SK-N-MC (cell line): ENCODE results near the gene CCM2.

Source experiments
- DNase-seq: peaks from one replicate; pipeline ENCODE4 v3.0.0-alpha.2; 2011; ENCODE audit warnings: low read depth, low spot score
- H3K27ac ChIP-seq: fragments of 200-600 bp; sonication (generic); 2 replicates; pipeline ENCODE4 v1.5.1; 2016; ENCODE audit warnings: mixed run types
- H3K36me3 ChIP-seq: fragments of 200-600 bp; sonication (generic); 2 replicates; pipeline ENCODE4 v1.6.1; 2017; ENCODE audit warnings: antibody characterized with exemption, low read length, mixed read lengths; ENCODE audit not compliant: insufficient read depth
- H3K4me3 ChIP-seq: fragments of 200-600 bp; sonication (generic); 2 replicates; pipeline ENCODE4 v1.5.1; 2016
- H3K9ac ChIP-seq: fragments of 200-600 bp; sonication (generic); 2 replicates; pipeline ENCODE4 v1.8.0; 2017; ENCODE audit warnings: mixed run types, mixed read lengths; ENCODE audit not compliant: insufficient read length
- H3K9me3 ChIP-seq: fragments of 200-600 bp; sonication (generic); 2 replicates; pipeline ENCODE4 v1.6.1; 2017; ENCODE audit warnings: low read depth, mild to moderate bottlenecking, antibody characterized with exemption, low read length, moderate library complexity, mixed read lengths
- EZH2 ChIP-seq: fragments of 200-600 bp; sonication (generic); IDR thresholded peaks from one replicate; pipeline ENCODE4 v1.6.1; 2017; ENCODE audit warnings: antibody characterized with exemption
- FOXP2 ChIP-seq: optimal IDR thresholded peaks from 2 replicates; pipeline ENCODE3; 2011; ENCODE audit warnings: mild to moderate bottlenecking, moderate library complexity; ENCODE audit not compliant: insufficient read depth; ENCODE audit errors: extremely low read length, control extremely low read depth
- POLR2AphosphoS5 ChIP-seq: IDR thresholded peaks from 2 replicates; pipeline ENCODE4 v1.6.1; 2012; ENCODE audit warnings: mild to moderate bottlenecking, low read depth, low read length, borderline replicate concordance

CCM2 gene

DNA sequence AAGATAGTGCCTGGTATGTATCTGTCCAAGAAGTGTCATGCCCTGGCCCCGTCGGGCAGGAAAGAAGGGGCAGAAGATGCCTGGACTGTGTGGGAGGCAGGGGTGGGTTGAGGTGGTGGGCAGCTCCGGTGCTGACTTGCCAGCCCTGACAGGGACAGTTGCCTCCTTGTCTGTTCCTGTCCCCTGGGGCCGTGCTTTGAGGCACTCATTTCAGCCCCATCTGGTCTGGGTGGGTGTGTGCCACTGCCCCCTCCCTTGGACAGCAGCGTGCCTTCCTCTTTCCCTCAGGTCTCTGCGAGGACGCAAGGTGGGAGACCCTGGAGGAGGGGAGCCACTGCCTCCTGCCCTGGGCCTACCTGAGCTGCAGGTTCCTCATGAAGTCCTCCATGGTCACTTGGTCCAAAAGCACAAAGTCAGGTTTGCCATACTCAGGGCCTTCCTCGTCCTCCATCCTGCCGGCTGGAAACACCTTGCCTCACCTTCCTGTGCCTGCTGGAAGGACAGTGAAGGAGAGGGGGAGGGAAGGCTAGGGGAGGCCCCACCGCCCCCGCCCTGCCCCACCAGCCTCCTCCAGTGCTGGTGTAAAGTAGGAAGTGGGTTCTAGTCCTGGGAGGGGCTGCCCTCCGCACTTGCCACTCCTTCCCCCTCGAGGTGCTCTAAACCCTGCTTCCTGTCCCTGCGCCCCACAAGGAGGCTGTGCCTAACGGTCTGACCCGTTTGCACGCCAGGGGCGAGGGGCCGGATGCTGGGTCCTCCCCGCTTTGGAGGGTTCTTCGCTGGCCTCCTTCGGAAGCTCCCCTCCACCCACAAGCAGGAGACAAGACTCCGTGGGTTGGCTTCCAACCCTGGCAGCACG lies 21.3 kb upstream of the CCM2 start, which contains the start of gene MYO1G:
TSS of gene MYO1G (minus strand) at position 505 of the 856 bp plus-strand sequence. CDS start at position 451, 54 bp downstream.
- no peak for DNase-seq
- TF ChIP-seq POLR2AphosphoS5 (no peak), EZH2 (no peak), FOXP2 (no peak)
- Histone ChIP-seq H3K4me3 (no peak within 1 kb of the TSS), H3K27ac (peak within 1 kb of the TSS; percentile 85; the same call in 1 of the 2 replicates), H3K9me3 (no peaks in the 10 kb centered on the region), H3K36me3 (peaks cover 27% of the 10 kb centered on the region), H3K9ac (no peak within 1 kb of the TSS)

- no peak for TF ChIP-seq FOXP2
- no peak for TF ChIP-seq EZH2
- no peak for TF ChIP-seq POLR2AphosphoS5
- Histone ChIP-seq H3K27ac (peak overlapping the region; percentile 85), H3K9ac (peak overlapping the region; percentile 14), H3K4me3 (peak overlapping the region; percentile 37; the same call in 1 of the 2 replicates), H3K36me3 (peaks cover 37% of the 10 kb centered on the region), H3K9me3 (no peaks in the 10 kb centered on the region)
- DNase-seq = no peak
Measured at GRCh38 chr7:44979481-44980392, 20.3 kb upstream of the CCM2 start.

DNA sequence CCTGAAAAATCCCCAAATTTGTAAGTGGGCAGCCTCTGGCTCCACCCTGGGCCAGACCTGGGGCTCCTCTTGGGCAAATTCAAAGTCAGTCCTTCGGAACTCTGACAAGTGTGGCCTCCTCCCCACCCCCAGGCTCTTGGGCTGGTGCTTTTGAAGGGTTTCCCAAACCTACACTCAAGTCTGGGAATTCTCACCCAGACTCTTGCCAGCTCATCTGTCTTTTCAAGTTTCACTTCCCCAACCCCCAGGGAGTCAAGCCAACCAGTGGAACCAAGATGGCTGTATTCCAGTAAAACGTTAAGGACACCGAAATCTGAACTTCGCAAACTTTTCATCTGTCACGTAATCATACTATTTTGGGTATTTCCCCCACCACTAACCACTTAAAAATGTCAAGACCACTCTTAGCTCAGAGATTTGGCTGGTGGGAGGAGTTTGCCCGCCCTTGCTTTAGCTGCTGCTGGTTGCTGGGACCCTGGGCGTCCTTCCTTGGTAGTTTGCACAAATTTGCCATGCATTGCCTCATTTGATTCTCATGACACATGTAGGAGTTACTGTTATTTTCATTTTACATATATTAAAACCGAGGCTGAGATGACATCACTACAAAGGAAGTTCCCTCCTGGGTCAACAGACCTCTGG lies 19.5 kb upstream of the CCM2 start:
- peak overlapping the region; percentile 37 for H3K4me3 ChIP-seq
- TF ChIP-seq POLR2AphosphoS5 (no peak), FOXP2 (no peak), EZH2 (no peak)
- H3K9me3 ChIP-seq = no peaks in the 10 kb centered on the region
- H3K27ac ChIP-seq = peak overlapping the region; percentile 85
- peak; percentile 32 for DNase-seq
- H3K36me3 ChIP-seq = peaks cover 45% of the 10 kb centered on the region
- peak overlapping the region; percentile 14 for H3K9ac ChIP-seq

GRCh38 chr7:44981035-44981706 lies 18.8 kb upstream of the CCM2 start:
- TF ChIP-seq POLR2AphosphoS5 (peak; percentile 33; the same call in 1 of the 2 replicates), FOXP2 (no peak), EZH2 (no peak)
- Histone ChIP-seq H3K4me3 (peak overlapping the region; percentile 34; the same call in 1 of the 2 replicates), H3K9ac (no peak overlapping the region), H3K27ac (peak overlapping the region; percentile 85), H3K9me3 (no peaks in the 10 kb centered on the region), H3K36me3 (peaks cover 52% of the 10 kb centered on the region)
- DNase-seq = no peak

- no peak for DNase-seq
- Histone ChIP-seq H3K36me3 (peaks cover 52% of the 10 kb centered on the region), H3K27ac (no peak overlapping the region), H3K9ac (no peak overlapping the region), H3K9me3 (no peaks in the 10 kb centered on the region), H3K4me3 (no peak overlapping the region)
- TF ChIP-seq EZH2 (no peak), FOXP2 (no peak), POLR2AphosphoS5 (no peak; the same call in 1 of the 2 replicates)
Measured at GRCh38 chr7:44982535-44982923, 17.5 kb upstream of the CCM2 start.

- peaks cover 52% of the 10 kb centered on the region for H3K36me3 ChIP-seq
- H3K9ac ChIP-seq = no peak overlapping the region
- H3K27ac ChIP-seq = no peak overlapping the region
- TF ChIP-seq FOXP2 (no peak), EZH2 (no peak), POLR2AphosphoS5 (no peak)
- H3K4me3 ChIP-seq = no peak overlapping the region; the same call in 1 of the 2 replicates
- H3K9me3 ChIP-seq = no peaks in the 10 kb centered on the region
- no peak for DNase-seq
Measured at GRCh38 chr7:44982970-44983369, 17.0 kb upstream of the CCM2 start.

DNA sequence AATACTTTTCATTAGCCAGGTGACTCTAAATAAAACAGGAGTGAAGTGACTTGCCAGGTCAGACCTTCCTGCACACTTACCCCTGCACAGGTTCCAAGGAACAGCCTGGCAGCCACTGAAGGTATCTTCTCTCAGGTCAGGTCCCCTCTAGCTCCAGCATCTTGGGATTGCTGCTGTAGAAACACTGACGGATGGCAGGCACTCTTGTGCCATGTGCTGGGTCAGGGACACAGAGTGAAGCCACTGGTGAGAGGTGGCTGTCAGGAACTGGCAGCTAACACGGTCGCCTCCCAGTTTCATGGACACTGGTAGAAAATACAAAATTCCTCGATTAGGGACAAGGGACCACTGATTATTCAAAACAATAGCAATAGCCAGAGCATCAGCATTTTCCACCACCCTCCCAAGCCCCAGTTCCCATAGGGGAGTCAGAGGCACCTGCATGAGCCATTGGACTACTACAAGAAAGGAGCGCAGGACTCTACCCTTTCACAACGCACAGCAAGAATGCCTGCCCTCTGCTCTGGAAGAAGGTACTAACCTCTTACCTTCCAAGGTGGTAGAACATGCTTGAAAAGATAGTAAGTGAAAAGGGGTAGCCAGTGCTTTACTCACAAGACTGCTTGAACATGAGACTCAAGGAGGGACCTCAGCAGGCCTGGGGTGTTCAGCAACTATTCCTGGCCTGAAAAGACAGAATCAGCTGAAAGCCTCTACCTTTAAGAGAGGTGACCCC lies 16.1 kb upstream of the CCM2 start:
- DNase-seq = no peak
- peak overlapping the region; percentile 88 for H3K4me3 ChIP-seq
- peak overlapping the region; percentile 97 for H3K9ac ChIP-seq
- H3K9me3 ChIP-seq = no peaks in the 10 kb centered on the region
- TF ChIP-seq POLR2AphosphoS5 (no peak), EZH2 (no peak), FOXP2 (no peak)
- peaks cover 52% of the 10 kb centered on the region for H3K36me3 ChIP-seq
- H3K27ac ChIP-seq = peak overlapping the region; percentile 91

DNA sequence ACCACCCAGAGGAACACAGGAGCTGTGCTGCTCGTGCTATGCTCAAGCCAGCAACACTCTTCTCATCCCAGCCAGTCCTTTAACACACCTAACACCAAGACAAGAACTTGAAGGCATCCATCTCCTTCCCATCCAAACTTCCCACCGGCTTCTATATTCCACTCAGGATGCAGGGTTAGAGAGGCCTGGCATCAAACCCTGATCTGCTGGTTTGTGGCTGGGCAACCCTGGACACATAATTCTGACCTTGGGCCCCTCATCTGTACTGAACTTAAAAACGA lies 15.6 kb upstream of the CCM2 start:
- no peak for DNase-seq
- H3K9me3 ChIP-seq = no peaks in the 10 kb centered on the region
- no peak for TF ChIP-seq EZH2
- TF ChIP-seq FOXP2 = no peak
- peak; percentile 35; the same call in 1 of the 2 replicates for TF ChIP-seq POLR2AphosphoS5
- H3K36me3 ChIP-seq = peaks cover 52% of the 10 kb centered on the region
- H3K27ac ChIP-seq = peak overlapping the region; percentile 91
- peak overlapping the region; percentile 97 for H3K9ac ChIP-seq
- peak overlapping the region; percentile 88 for H3K4me3 ChIP-seq
